Esophagus (tissue), 2 donors: ENCODE data around the gene PARD3B. TPM values are rescaled to one million over a fixed set of nuclear protein-coding genes. Genes with fewer than 3 reads are reported as not detected.

Source experiments
- H3K27ac ChIP-seq, 2 donors: one replicate each; pipeline ENCODE4 v1.5.1; 2013; ENCODE audit warnings: low read depth in 2 of 2, mild to moderate bottlenecking in 2 of 2, inconsistent platforms in 1 of 2, low read length in 1 of 2, moderate library complexity in 1 of 2
- H3K27me3 ChIP-seq, 2 donors: one replicate each; pipeline ENCODE4 v1.6.1; 2013; ENCODE audit warnings: low read length in 2 of 2, control low read depth in 1 of 2, mild to moderate bottlenecking in 1 of 2; ENCODE audit not compliant: insufficient read depth in 2 of 2, control insufficient read depth in 1 of 2
- H3K36me3 ChIP-seq, 2 donors: one replicate each; pipeline ENCODE4 v1.6.1; 2013; ENCODE audit warnings: low read length in 1 of 2; ENCODE audit not compliant: control insufficient read depth in 2 of 2, insufficient read depth in 2 of 2
- H3K4me1 ChIP-seq, 2 donors: one replicate each; pipeline ENCODE4 v1.6.1; 2013; ENCODE audit warnings: low read length in 1 of 2; ENCODE audit not compliant: control insufficient read depth in 2 of 2, insufficient read depth in 2 of 2
- H3K4me3 ChIP-seq, 2 donors: one replicate each; pipeline ENCODE4 v1.5.1; 2013; ENCODE audit warnings: low read length in 2 of 2, mild to moderate bottlenecking in 2 of 2, low read depth in 1 of 2, moderate library complexity in 1 of 2
- H3K9me3 ChIP-seq, 2 donors: one replicate each; pipeline ENCODE4 v1.6.1; 2013; ENCODE audit warnings: mild to moderate bottlenecking in 2 of 2, low read depth in 1 of 2, low read length in 1 of 2, moderate library complexity in 1 of 2; ENCODE audit not compliant: control insufficient read depth in 2 of 2, insufficient read depth in 1 of 2
- WGBS, 2 donors: extraction: QIAGEN DNeasy Blood & Tissue Kit; methylation state at CpG; one replicate each; pipeline ENCODE4 v1.1.7; 2013; 5-methylcytosine and 5-hydroxymethylcytosine counted together
- polyA plus RNA-seq, 2 donors: library from polyadenylated mRNA; stranded (reverse); fragments of 200-250 nt; gene quantifications; one replicate each; pipeline ENCODE4 v1.2.3, GENCODE V29; 2013
- donor health status: healthy with polysubstance abuse.
- donor health status: Bipolar disorder and iron deficiency.

The PARD3B gene
- polyA plus RNA-seq, 2 donors = 1.2 to 1.3 TPM

DNA sequence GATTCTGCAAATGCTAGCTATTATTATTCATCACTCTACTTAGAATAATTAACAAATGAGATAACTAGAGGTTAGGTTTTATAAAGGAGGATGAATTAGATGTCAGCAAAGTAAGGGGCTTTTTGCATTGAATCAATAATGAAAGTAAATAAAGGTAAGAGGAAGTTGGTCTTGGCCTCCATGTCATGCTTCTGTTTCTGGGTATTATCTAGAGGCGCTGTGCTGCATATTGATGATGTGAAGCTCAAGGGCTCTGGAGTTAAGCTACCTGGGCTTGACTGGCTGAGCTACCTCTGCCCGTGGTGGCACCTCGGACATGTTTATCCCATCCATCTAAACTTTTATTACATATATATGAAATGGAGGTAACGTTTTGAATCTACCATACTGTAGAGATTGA, 350.9 kb downstream of the PARD3B start:
- H3K36me3 ChIP-seq = no peaks in the 10 kb centered on the region
- H3K9me3 ChIP-seq = no peaks in the 10 kb centered on the region
- H3K4me1 ChIP-seq = peaks cover 2 to 4% of the 10 kb centered on the region in 2 donors
- H3K4me3 ChIP-seq = no peak overlapping the region
- no peak overlapping the region for H3K27ac ChIP-seq
- WGBS, 2 donors = 89 to 92% methylated on average over 4 of the region's 4 CpGs
- H3K27me3 ChIP-seq = no peaks in the 10 kb centered on the region

DNA sequence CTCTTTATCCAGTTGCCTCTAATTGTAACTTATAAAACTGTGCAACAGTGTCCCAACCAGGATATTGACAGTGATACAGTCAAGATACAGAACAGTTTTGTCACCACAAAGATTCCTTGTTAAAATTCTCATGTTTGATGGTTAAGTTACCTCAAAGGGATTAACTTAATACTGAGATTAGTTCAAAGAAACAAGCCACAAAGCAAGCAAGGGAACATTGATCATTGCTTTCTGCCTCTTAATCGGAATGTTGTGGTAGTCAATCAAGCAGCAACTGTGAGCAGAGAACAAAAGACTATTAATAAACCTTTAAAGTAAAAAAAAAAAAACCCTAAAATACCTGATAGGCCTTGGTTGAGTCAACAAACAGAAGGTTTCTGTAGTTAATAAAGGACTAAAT, 352.3 kb downstream of the PARD3B start:
- H3K4me1 ChIP-seq = peaks cover 2 to 5% of the 10 kb centered on the region in 2 donors
- H3K27ac ChIP-seq = no peak overlapping the region
- no peaks in the 10 kb centered on the region for H3K27me3 ChIP-seq
- H3K9me3 ChIP-seq = no peaks in the 10 kb centered on the region
- 85 to 91% methylated on average over 1 of the region's 1 CpG for WGBS, 2 donors
- H3K4me3 ChIP-seq = no peak overlapping the region
- H3K36me3 ChIP-seq = no peaks in the 10 kb centered on the region

DNA sequence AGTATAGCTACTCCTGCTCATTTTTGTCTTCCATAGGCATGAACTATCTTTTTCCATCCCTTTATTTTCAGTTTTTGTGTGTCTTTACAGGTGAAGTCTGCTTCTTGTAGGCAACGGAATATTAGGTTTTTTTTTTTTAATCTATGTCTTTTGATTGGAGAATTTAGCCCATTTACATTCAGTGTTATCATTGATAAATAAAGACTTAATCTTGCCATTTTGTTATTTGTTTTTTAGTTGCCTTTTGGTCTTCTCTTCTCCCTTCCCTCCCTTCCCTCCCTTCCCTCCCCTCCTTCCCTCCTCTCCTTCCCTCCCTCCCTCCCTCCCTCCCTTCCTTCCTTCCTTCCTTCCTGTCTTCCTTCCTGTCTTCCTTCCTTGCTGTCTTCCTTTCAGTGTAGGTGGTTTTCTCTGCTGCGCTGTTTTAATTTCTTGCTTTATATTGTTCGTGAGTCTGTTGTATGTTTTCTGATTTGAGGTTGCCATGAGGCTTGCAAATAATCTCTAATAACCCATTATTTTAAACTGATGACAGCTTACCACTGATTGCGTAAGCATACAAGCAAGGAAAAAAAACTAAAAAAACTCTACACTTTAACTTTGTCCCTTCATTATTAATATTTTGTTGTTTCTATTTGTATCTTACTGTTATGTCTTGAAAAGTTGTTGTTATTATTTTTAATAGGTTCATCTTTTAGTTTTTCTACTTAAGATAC, 353.8 kb downstream of the PARD3B start:
- Histone ChIP-seq H3K27me3 (no peaks in the 10 kb centered on the region), H3K27ac (no peak overlapping the region), H3K4me3 (no peak overlapping the region), H3K4me1 (peaks cover 0 to 5% of the 10 kb centered on the region in 2 donors), H3K9me3 (no peaks in the 10 kb centered on the region), H3K36me3 (no peaks in the 10 kb centered on the region)
- WGBS, 2 donors = 90 to 93% methylated on average over 4 of the region's 4 CpGs

DNA sequence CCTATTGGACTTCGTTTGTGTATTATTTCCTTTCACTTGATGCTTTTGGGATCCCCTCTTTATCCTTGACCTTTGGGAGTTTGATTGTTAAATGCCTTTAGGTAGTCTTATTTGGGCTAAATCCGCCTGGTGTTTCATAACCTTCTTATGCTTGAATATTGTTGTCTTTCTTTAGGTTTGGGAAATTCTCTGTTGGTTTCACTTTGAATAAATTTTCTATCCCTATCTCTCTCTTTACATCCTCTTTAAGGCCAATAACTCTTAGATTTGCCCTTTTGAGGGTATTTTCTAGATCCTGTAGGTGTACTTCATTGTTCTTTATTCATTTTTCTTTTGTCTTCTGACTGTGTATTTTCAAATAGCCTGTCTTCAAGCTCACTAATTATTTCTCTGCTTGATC, 354.7 kb downstream of the PARD3B start:
- Histone ChIP-seq H3K27me3 (no peaks in the 10 kb centered on the region), H3K9me3 (no peaks in the 10 kb centered on the region), H3K36me3 (no peaks in the 10 kb centered on the region), H3K4me1 (peaks cover 0 to 5% of the 10 kb centered on the region in 2 donors), H3K27ac (no peak overlapping the region), H3K4me3 (no peak overlapping the region)
- 81 to 85% methylated on average over 2 of the region's 2 CpGs for WGBS, 2 donors

DNA sequence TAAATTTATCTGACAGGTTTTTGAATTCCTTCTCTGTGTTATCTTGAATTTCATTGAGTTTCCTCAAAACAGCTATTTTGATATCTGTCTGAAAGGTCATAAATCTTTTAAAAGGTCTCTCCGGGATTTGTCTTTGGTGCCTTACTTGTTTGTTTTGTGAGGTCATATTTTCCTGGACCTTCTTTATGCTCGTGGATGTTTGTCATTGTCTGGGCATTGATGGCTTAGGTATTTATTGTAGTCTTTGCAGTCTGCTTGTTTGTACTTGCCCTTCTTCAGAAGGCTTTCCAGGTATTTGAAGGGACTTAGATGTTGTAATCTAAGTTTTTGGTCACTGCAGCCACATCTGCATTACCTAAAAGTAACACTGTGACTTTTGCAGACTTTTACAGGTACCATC, 355.2 kb downstream of the PARD3B start:
- Histone ChIP-seq H3K4me3 (no peak overlapping the region), H3K36me3 (no peaks in the 10 kb centered on the region), H3K27ac (no peak overlapping the region), H3K4me1 (peaks cover 0 to 5% of the 10 kb centered on the region in 2 donors), H3K27me3 (no peaks in the 10 kb centered on the region), H3K9me3 (no peaks in the 10 kb centered on the region)
- 23% methylated on average over 2 of the region's 2 CpGs for WGBS, 2 donors

DNA sequence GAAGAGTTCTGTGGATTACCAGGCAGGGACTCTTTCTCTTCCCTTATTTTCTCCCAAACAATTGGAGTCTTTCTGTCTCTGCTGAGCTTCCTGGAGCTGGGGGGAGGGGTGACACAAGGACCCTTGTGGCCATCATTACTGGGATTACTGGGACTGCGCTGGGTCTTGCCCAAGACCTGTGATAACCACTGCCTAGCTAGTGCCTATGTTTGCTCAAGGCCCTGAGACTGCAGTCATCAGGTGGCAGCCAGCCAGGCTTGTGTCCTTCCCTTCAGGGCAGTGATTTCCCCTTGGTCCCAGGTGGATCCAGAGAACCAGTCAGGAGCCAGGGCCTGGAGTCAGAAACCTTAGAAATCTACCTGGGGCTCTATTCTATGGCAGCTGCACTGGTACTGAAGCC, 355.6 kb downstream of the PARD3B start:
- Histone ChIP-seq H3K27me3 (no peaks in the 10 kb centered on the region), H3K36me3 (no peaks in the 10 kb centered on the region), H3K4me3 (no peak overlapping the region), H3K9me3 (no peaks in the 10 kb centered on the region), H3K4me1 (peaks cover 0 to 5% of the 10 kb centered on the region in 2 donors), H3K27ac (no peak overlapping the region)
- 67 to 74% methylated on average over 1 of the region's 1 CpG for WGBS, 2 donors

DNA sequence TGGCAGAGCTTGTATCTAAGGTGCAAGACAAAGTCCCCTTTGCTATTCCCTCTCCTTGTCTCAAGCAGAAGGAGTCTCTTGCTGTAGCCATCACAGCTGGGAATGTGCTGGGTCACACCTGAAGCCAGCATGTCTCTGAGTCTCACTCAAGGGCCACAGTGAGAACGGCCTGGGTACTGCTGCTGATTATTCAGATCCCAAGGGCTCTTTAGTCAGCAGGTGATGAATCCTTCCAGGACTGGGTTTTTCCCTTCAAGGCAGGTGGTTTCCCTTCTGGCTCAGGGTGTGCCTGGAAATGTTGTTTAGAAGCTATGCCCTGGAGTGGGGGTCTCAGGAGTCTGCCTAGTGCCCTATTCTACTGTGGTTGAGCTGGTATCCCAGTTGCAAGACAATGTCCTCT, 356.3 kb downstream of the PARD3B start:
- H3K27ac ChIP-seq = no peak overlapping the region
- H3K36me3 ChIP-seq = no peaks in the 10 kb centered on the region
- 40 to 90% methylated on average over 1 of the region's 1 CpG for WGBS, 2 donors
- no peaks in the 10 kb centered on the region for H3K9me3 ChIP-seq
- peaks cover 0 to 5% of the 10 kb centered on the region in 2 donors for H3K4me1 ChIP-seq
- no peaks in the 10 kb centered on the region for H3K27me3 ChIP-seq
- no peak overlapping the region for H3K4me3 ChIP-seq

DNA sequence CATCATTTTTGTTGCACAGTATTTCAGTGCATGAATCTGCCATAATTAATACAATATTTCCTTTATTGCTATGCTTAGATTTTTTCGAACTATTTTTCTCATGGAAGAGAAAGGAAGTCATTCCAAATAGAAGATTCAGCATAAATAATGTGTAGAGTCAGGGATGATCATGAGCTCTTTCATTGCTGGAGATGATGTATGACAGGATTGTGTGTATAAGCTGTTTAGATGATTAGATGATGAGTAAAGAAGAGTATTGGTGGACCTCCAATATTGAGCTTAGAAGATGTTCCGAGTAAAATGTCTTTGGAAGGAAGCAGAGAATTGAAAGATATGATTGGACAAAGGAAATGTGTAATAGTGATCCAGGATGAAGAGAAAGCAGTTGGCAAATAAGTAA, 364.5 kb downstream of the PARD3B start:
- Histone ChIP-seq H3K36me3 (no peaks in the 10 kb centered on the region), H3K9me3 (peaks cover 0 to 2% of the 10 kb centered on the region in 2 donors), H3K4me1 (no peaks in the 10 kb centered on the region), H3K27me3 (no peaks in the 10 kb centered on the region), H3K4me3 (no peak overlapping the region), H3K27ac (no peak overlapping the region)
- WGBS, 2 donors = 81 to 86% methylated on average over 2 of the region's 2 CpGs

DNA sequence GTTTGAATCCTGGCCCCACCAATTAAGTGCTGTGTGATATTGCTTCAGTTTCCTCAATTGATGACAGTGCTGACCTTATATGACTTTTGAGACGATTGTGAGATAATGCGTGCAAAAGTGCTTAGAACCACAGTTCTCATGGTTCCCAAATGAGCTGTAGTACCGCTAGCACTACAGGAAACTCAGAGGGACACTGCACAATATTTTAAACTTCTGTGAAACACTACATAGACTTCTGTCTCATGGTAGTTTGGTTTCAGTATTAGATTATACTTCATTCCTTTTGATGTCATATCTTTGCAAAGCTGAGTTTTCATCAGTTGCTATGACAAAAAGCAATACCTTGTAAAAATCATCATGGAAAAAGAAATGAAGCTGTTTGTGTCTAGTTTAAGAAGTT, 368.0 kb downstream of the PARD3B start:
- Histone ChIP-seq H3K9me3 (peaks cover 0 to 2% of the 10 kb centered on the region in 2 donors), H3K27ac (no peak overlapping the region), H3K4me3 (no peak overlapping the region), H3K36me3 (no peaks in the 10 kb centered on the region), H3K4me1 (no peaks in the 10 kb centered on the region), H3K27me3 (no peaks in the 10 kb centered on the region)
- 87 to 88% methylated on average over 3 of the region's 3 CpGs for WGBS, 2 donors

DNA sequence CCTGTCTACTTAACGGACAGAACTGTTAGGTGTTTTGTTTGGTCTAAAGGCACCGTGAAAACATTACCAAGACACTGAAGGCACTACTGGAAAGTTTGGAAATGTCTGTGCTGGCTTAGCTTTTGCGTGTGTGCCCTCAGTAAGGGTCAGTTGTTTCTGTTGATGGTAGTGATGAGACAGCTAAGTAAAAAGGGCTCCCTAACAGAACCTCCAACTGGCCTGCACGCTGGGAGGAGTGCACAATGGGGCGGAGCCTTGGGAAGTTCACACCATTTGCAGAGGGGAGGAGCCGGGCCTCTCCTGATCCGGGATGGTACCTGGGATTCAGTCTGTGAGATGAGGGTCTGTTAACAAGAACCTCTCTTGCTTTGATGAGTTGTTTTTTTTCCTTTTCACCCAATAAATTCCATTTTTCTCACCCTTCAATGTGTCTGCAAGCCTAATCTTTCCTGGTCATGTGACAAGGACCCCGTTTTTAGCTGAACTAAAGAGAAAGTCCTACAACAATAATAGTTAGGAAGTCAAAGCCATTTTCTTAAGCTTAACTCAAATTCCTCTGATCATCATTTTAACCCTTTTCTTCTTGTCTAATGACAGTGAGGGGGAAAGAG, 368.7 kb downstream of the PARD3B start:
- Histone ChIP-seq H3K9me3 (peaks cover 0 to 2% of the 10 kb centered on the region in 2 donors), H3K27ac (no peak overlapping the region), H3K4me1 (no peaks in the 10 kb centered on the region), H3K4me3 (no peak overlapping the region), H3K36me3 (no peaks in the 10 kb centered on the region), H3K27me3 (no peaks in the 10 kb centered on the region)
- WGBS, 2 donors = 92% methylated on average over 8 of the region's 8 CpGs
